IgD-negative memory B cell (primary cell): ENCODE data around the gene NKAIN4. TPM values are rescaled to one million over a fixed set of nuclear protein-coding genes. Genes with fewer than 3 reads are reported as not detected.

Experiments used
- H3K27ac Mint-ChIP-seq, 3 donors: one replicate each; pipeline ENCODE4 v1.8.0; 2020 to 2022; ENCODE audit warnings: mild to moderate bottlenecking in 3 of 3, mixed read lengths in 3 of 3, moderate library complexity in 1 of 3
- H3K27me3 Mint-ChIP-seq: one replicate; pipeline ENCODE4 v1.8.0; 2021; ENCODE audit warnings: mixed read lengths
- H3K36me3 Mint-ChIP-seq: one replicate; pipeline ENCODE4 v1.8.0; 2020; ENCODE audit warnings: mild to moderate bottlenecking, mixed read lengths
- H3K4me1 Mint-ChIP-seq, 3 donors: one replicate each; pipeline ENCODE4 v1.8.0; 2020 to 2022; ENCODE audit warnings: mixed read lengths in 3 of 3, mild to moderate bottlenecking in 1 of 3
- H3K4me3 Mint-ChIP-seq, 4 donors: one replicate each; pipeline ENCODE4 v1.8.0; 2020 to 2022; ENCODE audit warnings: mild to moderate bottlenecking in 4 of 4, mixed read lengths in 4 of 4, moderate library complexity in 3 of 4
- H3K9me3 Mint-ChIP-seq, 3 donors: one replicate each; pipeline ENCODE4 v1.8.0; 2020 to 2021; ENCODE audit warnings: mixed read lengths in 3 of 3, mild to moderate bottlenecking in 1 of 3
- polyA plus RNA-seq: library from polyadenylated mRNA; unstranded; fragments of 300-500 nt; fragmentation: Illumina TruSeq; gene quantifications from one replicate; pipeline ENCODE4 v1.2.3, GENCODE V29; 2021

The NKAIN4 gene
- polyA plus RNA-seq, 1 donor from 2014 or later = not detected

GRCh38 chr20:63246490-63247288 is 7.6 kb downstream of the NKAIN4 start:
- H3K4me1 Mint-ChIP-seq = peaks cover 0 to 4% (median 0%) of the 10 kb centered on the region in 3 donors
- H3K9me3 Mint-ChIP-seq = no peaks in the 10 kb centered on the region
- H3K27me3 Mint-ChIP-seq = peaks cover 34% of the 10 kb centered on the region
- H3K36me3 Mint-ChIP-seq = peaks cover 2% of the 10 kb centered on the region
- H3K4me3 Mint-ChIP-seq = peak overlapping the region in 1 of 4 donors; percentile 32
- H3K27ac Mint-ChIP-seq = no peak overlapping the region

GRCh38 chr20:63244468-63244867 is 9.8 kb downstream of the NKAIN4 start:
- Mint-ChIP-seq H3K36me3 (no peaks in the 10 kb centered on the region), H3K4me1 (peaks cover 0 to 4% (median 0%) of the 10 kb centered on the region in 3 donors), H3K27ac (no peak overlapping the region), H3K4me3 (no peak overlapping the region), H3K27me3 (peaks cover 30% of the 10 kb centered on the region), H3K9me3 (no peaks in the 10 kb centered on the region)

GRCh38 chr20:63243604-63244247 is 10.5 kb downstream of the NKAIN4 start:
- Mint-ChIP-seq H3K27me3 (peaks cover 23% of the 10 kb centered on the region), H3K4me1 (peaks cover 0 to 4% (median 0%) of the 10 kb centered on the region in 3 donors), H3K36me3 (no peaks in the 10 kb centered on the region), H3K9me3 (no peaks in the 10 kb centered on the region), H3K27ac (no peak overlapping the region), H3K4me3 (peak overlapping the region in 1 of 4 donors; percentile 17)

GRCh38 chr20:63242736-63243135 is 11.5 kb downstream of the NKAIN4 start:
- Mint-ChIP-seq H3K4me3 (no peak overlapping the region), H3K4me1 (peaks cover 0 to 4% (median 0%) of the 10 kb centered on the region in 3 donors), H3K27ac (no peak overlapping the region), H3K36me3 (no peaks in the 10 kb centered on the region), H3K9me3 (no peaks in the 10 kb centered on the region), H3K27me3 (peaks cover 18% of the 10 kb centered on the region)

GRCh38 chr20:63241272-63241671 is 13.0 kb downstream of the NKAIN4 start:
- peaks cover 0 to 4% (median 0%) of the 10 kb centered on the region in 3 donors for H3K4me1 Mint-ChIP-seq
- no peaks in the 10 kb centered on the region for H3K9me3 Mint-ChIP-seq
- H3K27me3 Mint-ChIP-seq = peaks cover 9% of the 10 kb centered on the region
- H3K27ac Mint-ChIP-seq = no peak overlapping the region
- H3K4me3 Mint-ChIP-seq = no peak overlapping the region
- H3K36me3 Mint-ChIP-seq = no peaks in the 10 kb centered on the region

- Mint-ChIP-seq H3K9me3 (no peaks in the 10 kb centered on the region), H3K4me3 (no peak overlapping the region), H3K4me1 (peaks cover 0 to 4% (median 0%) of the 10 kb centered on the region in 3 donors), H3K36me3 (no peaks in the 10 kb centered on the region), H3K27me3 (peaks cover 12% of the 10 kb centered on the region), H3K27ac (no peak overlapping the region)
These were observed 14.3 kb downstream of the NKAIN4 start for GRCh38 chr20:63240004-63240403.

GRCh38 chr20:63239431-63239830 is 14.8 kb downstream of the NKAIN4 start:
- Mint-ChIP-seq H3K9me3 (no peaks in the 10 kb centered on the region), H3K36me3 (no peaks in the 10 kb centered on the region), H3K4me3 (no peak overlapping the region), H3K27ac (no peak overlapping the region), H3K4me1 (peaks cover 0 to 4% (median 0%) of the 10 kb centered on the region in 3 donors), H3K27me3 (peaks cover 13% of the 10 kb centered on the region)

GRCh38 chr20:63238514-63239125 is 15.6 kb downstream of the NKAIN4 start:
- no peak overlapping the region for H3K27ac Mint-ChIP-seq
- H3K27me3 Mint-ChIP-seq = peaks cover 12% of the 10 kb centered on the region
- H3K9me3 Mint-ChIP-seq = no peaks in the 10 kb centered on the region
- H3K4me1 Mint-ChIP-seq = peaks cover 0 to 4% (median 0%) of the 10 kb centered on the region in 3 donors
- H3K36me3 Mint-ChIP-seq = no peaks in the 10 kb centered on the region
- H3K4me3 Mint-ChIP-seq = no peak overlapping the region

- peaks cover 0 to 4% (median 0%) of the 10 kb centered on the region in 3 donors for H3K4me1 Mint-ChIP-seq
- H3K27ac Mint-ChIP-seq = no peak overlapping the region
- peaks cover 18% of the 10 kb centered on the region for H3K27me3 Mint-ChIP-seq
- H3K4me3 Mint-ChIP-seq = no peak overlapping the region
- H3K9me3 Mint-ChIP-seq = no peaks in the 10 kb centered on the region
- no peaks in the 10 kb centered on the region for H3K36me3 Mint-ChIP-seq
These were observed 16.2 kb downstream of the NKAIN4 start for GRCh38 chr20:63238031-63238430.

GRCh38 chr20:63236116-63236837 is 18.0 kb downstream of the NKAIN4 start:
- peaks cover 31% of the 10 kb centered on the region for H3K27me3 Mint-ChIP-seq
- peaks cover 0 to 1% (median 0%) of the 10 kb centered on the region in 3 donors for H3K4me1 Mint-ChIP-seq
- H3K4me3 Mint-ChIP-seq = no peak overlapping the region
- no peaks in the 10 kb centered on the region for H3K9me3 Mint-ChIP-seq
- H3K36me3 Mint-ChIP-seq = no peaks in the 10 kb centered on the region
- H3K27ac Mint-ChIP-seq = no peak overlapping the region

- no peak within 1 kb of the TSS for H3K27ac Mint-ChIP-seq
- peaks cover 0 to 1% (median 0%) of the 10 kb centered on the region in 3 donors for H3K4me1 Mint-ChIP-seq
- no peaks in the 10 kb centered on the region for H3K36me3 Mint-ChIP-seq
- H3K27me3 Mint-ChIP-seq = peaks cover 39% of the 10 kb centered on the region
- H3K4me3 Mint-ChIP-seq = no peak within 1 kb of the TSS
- H3K9me3 Mint-ChIP-seq = no peaks in the 10 kb centered on the region
These were observed 18.8 kb downstream of the NKAIN4 start, which contains the start of gene BIRC7 for GRCh38 chr20:63235399-63235983. Gene BIRC7 (plus strand): TSS chr20:63235905. CDS start chr20:63236097, 192 bp downstream.

GRCh38 chr20:63234693-63235398 is 19.4 kb downstream of the NKAIN4 start:
- peaks cover 44% of the 10 kb centered on the region for H3K27me3 Mint-ChIP-seq
- no peaks in the 10 kb centered on the region for H3K36me3 Mint-ChIP-seq
- peaks cover 0 to 1% (median 0%) of the 10 kb centered on the region in 3 donors for H3K4me1 Mint-ChIP-seq
- no peak overlapping the region for H3K4me3 Mint-ChIP-seq
- no peaks in the 10 kb centered on the region for H3K9me3 Mint-ChIP-seq
- no peak overlapping the region for H3K27ac Mint-ChIP-seq

- Mint-ChIP-seq H3K4me1 (peaks cover 0 to 1% (median 0%) of the 10 kb centered on the region in 3 donors), H3K27me3 (peaks cover 45% of the 10 kb centered on the region), H3K9me3 (no peaks in the 10 kb centered on the region), H3K36me3 (no peaks in the 10 kb centered on the region), H3K27ac (no peak overlapping the region), H3K4me3 (no peak overlapping the region)
These were observed 20.3 kb downstream of the NKAIN4 start for GRCh38 chr20:63233924-63234323.

GRCh38 chr20:63233061-63233344 is 21.3 kb downstream of the NKAIN4 start:
- H3K4me3 Mint-ChIP-seq = no peak overlapping the region
- no peaks in the 10 kb centered on the region for H3K9me3 Mint-ChIP-seq
- H3K4me1 Mint-ChIP-seq = peaks cover 0 to 1% (median 0%) of the 10 kb centered on the region in 3 donors
- H3K27me3 Mint-ChIP-seq = peaks cover 50% of the 10 kb centered on the region
- no peaks in the 10 kb centered on the region for H3K36me3 Mint-ChIP-seq
- H3K27ac Mint-ChIP-seq = peak overlapping the region in 1 of 3 donors; percentile 53
